ENCODE measurements around the gene NFIB. TPM values are rescaled to one million over a fixed set of nuclear protein-coding genes. Genes with fewer than 3 reads are reported as not detected.
A peak's percentile ranks its signal among the peaks of the same experiment; 100 is the strongest.

The NFIB gene
- total RNA-seq, 1 experiment from 2014 or later: 18.6 TPM

- BruUV-seq (replicated peaks): no TSS peak
- Histone ChIP-seq H3K4me1 (ENCODE audit: insufficient read depth, low read length) (peaks cover 60% of the 10 kb centered on the region), H3K9me2 (replicated peaks; ENCODE audit: low read length) (no peaks in the 10 kb centered on the region; the same call in 1 of the 2 replicates), H4K20me1 (ENCODE audit: low read length) (no peaks in the 10 kb centered on the region), H3K4me3 (ENCODE audit: low read length) (no peak overlapping the region), H3K79me2 (ENCODE audit: low read length) (peaks cover 63% of the 10 kb centered on the region), H3F3A (ENCODE audit: low read length, unreplicated experiment) (peaks cover 4% of the 10 kb centered on the region), H3K27ac (ENCODE audit: low read length) (peak overlapping the region; percentile 66; the same call in 1 of the 2 replicates), H2AFZ (ENCODE audit: low read length) (no peak overlapping the region), H3K9ac (ENCODE audit: low read length) (no peak overlapping the region), H3K27me3 (ENCODE audit: low read length) (no peaks in the 10 kb centered on the region), H3K36me3 (ENCODE audit: low read depth, low read length) (no peaks in the 10 kb centered on the region), H3K4me2 (ENCODE audit: low read length) (no peak overlapping the region), H3K9me3 (ENCODE audit: low read length) (no peaks in the 10 kb centered on the region)
- TF ChIP-seq EZH2 (IDR thresholded peaks at IDR 0.05; ENCODE audit: low read length, unreplicated experiment) (no peak), EZH2phosphoT487 (IDR thresholded peaks at IDR 0.05; ENCODE audit: borderline replicate concordance, low read length) (no peak), CTCF (conservative IDR thresholded peaks at IDR 0.05; ENCODE audit: low read depth, low read length) (no peak)
- CTCF ChIA-PET: no interaction called here
- ATAC-seq (no peak), DNase-seq (no peak)
- POLR2A ChIA-PET (ENCODE audit: unreplicated experiment): no interaction called here
- intact Hi-C loops (cut with micrococcal nuclease): no loop called here
These were observed 93.7 kb downstream of the NFIB start for GRCh38 chr9:14220256-14220655.

- Histone ChIP-seq H3K4me2 (ENCODE audit: low read length) (no peak overlapping the region), H4K20me1 (ENCODE audit: low read length) (no peaks in the 10 kb centered on the region), H3K9ac (ENCODE audit: low read length) (no peak overlapping the region), H3K9me3 (ENCODE audit: low read length) (no peaks in the 10 kb centered on the region), H3K4me3 (ENCODE audit: low read length) (no peak overlapping the region), H3K79me2 (ENCODE audit: low read length) (peaks cover 67% of the 10 kb centered on the region), H3F3A (ENCODE audit: low read length, unreplicated experiment) (peaks cover 4% of the 10 kb centered on the region), H3K27me3 (ENCODE audit: low read length) (no peaks in the 10 kb centered on the region), H3K4me1 (ENCODE audit: insufficient read depth, low read length) (peaks cover 64% of the 10 kb centered on the region), H3K27ac (ENCODE audit: low read length) (no peak overlapping the region), H3K36me3 (ENCODE audit: low read depth, low read length) (no peaks in the 10 kb centered on the region), H2AFZ (ENCODE audit: low read length) (no peak overlapping the region), H3K9me2 (replicated peaks; ENCODE audit: low read length) (no peaks in the 10 kb centered on the region; the same call in 1 of the 2 replicates)
- BruUV-seq (replicated peaks): no TSS peak
- ATAC-seq (no peak), DNase-seq (no peak)
- intact Hi-C loops (cut with micrococcal nuclease): no loop called here
- ChIA-PET CTCF (no interaction called here), POLR2A (ENCODE audit: unreplicated experiment) (no interaction called here)
- no peak for TF ChIP-seq EZH2phosphoT487 (IDR thresholded peaks at IDR 0.05; ENCODE audit: borderline replicate concordance, low read length)
- TF ChIP-seq CTCF (conservative IDR thresholded peaks at IDR 0.05; ENCODE audit: low read depth, low read length): no peak
- TF ChIP-seq EZH2 (IDR thresholded peaks at IDR 0.05; ENCODE audit: low read length, unreplicated experiment): no peak
These were observed 94.1 kb downstream of the NFIB start for GRCh38 chr9:14219850-14220249.

GRCh38 chr9:14218253-14218652 is 95.7 kb downstream of the NFIB start:
- DNase-seq (no peak), ATAC-seq (no peak)
- H3K9ac ChIP-seq (ENCODE audit: low read length): no peak overlapping the region
- H3K9me3 ChIP-seq (ENCODE audit: low read length): no peaks in the 10 kb centered on the region
- no TSS peak for BruUV-seq (replicated peaks)
- CTCF ChIA-PET: no interaction called here
- no peak overlapping the region for H2AFZ ChIP-seq (ENCODE audit: low read length)
- no peaks in the 10 kb centered on the region for H4K20me1 ChIP-seq (ENCODE audit: low read length)
- H3K4me1 ChIP-seq (ENCODE audit: insufficient read depth, low read length): peaks cover 69% of the 10 kb centered on the region
- no peak overlapping the region for H3K4me3 ChIP-seq (ENCODE audit: low read length)
- H3F3A ChIP-seq (ENCODE audit: low read length, unreplicated experiment): peaks cover 4% of the 10 kb centered on the region
- H3K4me2 ChIP-seq (ENCODE audit: low read length): no peak overlapping the region
- POLR2A ChIA-PET (ENCODE audit: unreplicated experiment): interaction anchor here (0.5 to 0.7 kb wide), 2 partner anchors 12 to 37 kb away, joined by 4 to 5 read pairs; no protein-coding TSS in a partner anchor
- H3K9me2 ChIP-seq (replicated peaks; ENCODE audit: low read length): no peaks in the 10 kb centered on the region; the same call in 1 of the 2 replicates
- TF ChIP-seq CTCF (conservative IDR thresholded peaks at IDR 0.05; ENCODE audit: low read depth, low read length) (no peak), EZH2 (IDR thresholded peaks at IDR 0.05; ENCODE audit: low read length, unreplicated experiment) (no peak), EZH2phosphoT487 (IDR thresholded peaks at IDR 0.05; ENCODE audit: borderline replicate concordance, low read length) (no peak)
- peaks cover 70% of the 10 kb centered on the region for H3K79me2 ChIP-seq (ENCODE audit: low read length)
- intact Hi-C loops (cut with micrococcal nuclease): no loop called here
- H3K27ac ChIP-seq (ENCODE audit: low read length): no peak overlapping the region
- H3K27me3 ChIP-seq (ENCODE audit: low read length): no peaks in the 10 kb centered on the region
- no peaks in the 10 kb centered on the region for H3K36me3 ChIP-seq (ENCODE audit: low read depth, low read length)

Measured in PC-3 (cell line).